ENCODE data around the gene ATXN7L3B. TPM values are rescaled to one million over a fixed set of nuclear protein-coding genes. Genes with fewer than 3 reads are reported as not detected.
A peak's percentile ranks its signal among the peaks of the same experiment; 100 is the strongest.

ATXN7L3B gene
- total and polyA plus RNA-seq, 9 donors, result 19.7 to 45.7 (median 37.9) TPM

- no peaks in the 10 kb centered on the region for H3K9me3 ChIP-seq
- WGBS, 3 donors, result 1% methylated on average over 8 of the region's 8 CpGs
- no peaks in the 10 kb centered on the region for H3K27me3 ChIP-seq
- no peaks in the 10 kb centered on the region for H3K36me3 ChIP-seq
- peak overlapping the region; percentile 63 to 90 for H3K27ac ChIP-seq
- H3K4me1 ChIP-seq (ENCODE audit: insufficient read depth), result peaks cover 16% of the 10 kb centered on the region
- no peak for DNase-seq
- intact Hi-C loops (cut with DNase I), result no loop called here
- TF ChIP-seq POLR2A (IDR thresholded peaks at IDR 0.05) (no peak), CTCF (IDR thresholded peaks at IDR 0.05) (peak in 2 of 3 donors; percentile 32 to 45), EP300 (IDR thresholded peaks at IDR 0.05) (no peak)
- H3K4me3 ChIP-seq, result peak overlapping the region; percentile 87
Measured at GRCh38 chr12:74537126-74537706, 419 bp upstream of the ATXN7L3B start.

GRCh38 chr12:74538491-74539258 is 1.0 kb downstream of the ATXN7L3B start:
- intact Hi-C loops (cut with DNase I), result no loop called here
- H3K27me3 ChIP-seq, result no peaks in the 10 kb centered on the region
- TF ChIP-seq POLR2A (IDR thresholded peaks at IDR 0.05), result no peak
- TF ChIP-seq EP300 (IDR thresholded peaks at IDR 0.05), result no peak
- TF ChIP-seq CTCF (IDR thresholded peaks at IDR 0.05), result no peak
- WGBS, 3 donors, result 37 to 46% (median 42%) methylated on average over 7 of the region's 7 CpGs
- no peaks in the 10 kb centered on the region for H3K36me3 ChIP-seq
- peak overlapping the region; percentile 87 for H3K4me3 ChIP-seq
- no peak for DNase-seq
- H3K27ac ChIP-seq, result peak overlapping the region; percentile 63 to 90
- no peaks in the 10 kb centered on the region for H3K9me3 ChIP-seq
- H3K4me1 ChIP-seq (ENCODE audit: insufficient read depth), result peaks cover 16% of the 10 kb centered on the region

GRCh38 chr12:74539261-74539660 is 1.6 kb downstream of the ATXN7L3B start:
- Histone ChIP-seq H3K27ac (no peak overlapping the region), H3K9me3 (no peaks in the 10 kb centered on the region), H3K4me3 (peak overlapping the region; percentile 87), H3K36me3 (no peaks in the 10 kb centered on the region), H3K4me1 (ENCODE audit: insufficient read depth) (peaks cover 16% of the 10 kb centered on the region), H3K27me3 (no peaks in the 10 kb centered on the region)
- DNase-seq, result no peak
- no peak for TF ChIP-seq CTCF (IDR thresholded peaks at IDR 0.05)
- no peak for TF ChIP-seq POLR2A (IDR thresholded peaks at IDR 0.05)
- no peak for TF ChIP-seq EP300 (IDR thresholded peaks at IDR 0.05)
- intact Hi-C loops (cut with DNase I), result no loop called here
- WGBS, 3 donors, result 81 to 90% (median 87%) methylated on average over 4 of the region's 4 CpGs

- Histone ChIP-seq H3K9me3 (no peaks in the 10 kb centered on the region), H3K36me3 (no peaks in the 10 kb centered on the region), H3K4me3 (peak overlapping the region; percentile 87), H3K4me1 (ENCODE audit: insufficient read depth) (peaks cover 16% of the 10 kb centered on the region), H3K27me3 (no peaks in the 10 kb centered on the region), H3K27ac (no peak overlapping the region)
- DNase-seq, result no peak
- intact Hi-C loops (cut with DNase I), result no loop called here
- TF ChIP-seq POLR2A (IDR thresholded peaks at IDR 0.05), result no peak
- TF ChIP-seq CTCF (IDR thresholded peaks at IDR 0.05), result no peak
- TF ChIP-seq EP300 (IDR thresholded peaks at IDR 0.05), result no peak
- 67 to 81% (median 73%) methylated on average over 6 of the region's 6 CpGs for WGBS, 3 donors
Measured at GRCh38 chr12:74539765-74540526, 2.3 kb downstream of the ATXN7L3B start.

Data from ovary (tissue), 9 donors.